GM12874 (cell line): Measurements from ENCODE around the gene PZP.

Experiments
- CTCF ChIP-seq: IDR thresholded peaks from 2 replicates; pipeline ENCODE4 v1.5.1; 2011; ENCODE audit warnings: low read depth, mild to moderate bottlenecking, control low read depth, low read length, moderate library complexity; ENCODE audit not compliant: insufficient read depth

PZP gene

GRCh38 chr12:9244894-9245293, 36.7 kb upstream of the PZP start:
- TF ChIP-seq CTCF = no peak

GRCh38 chr12:9243999-9244649, 35.9 kb upstream of the PZP start:
- TF ChIP-seq CTCF = no peak

GRCh38 chr12:9241301-9241700, 33.1 kb upstream of the PZP start:
- no peak for TF ChIP-seq CTCF

GRCh38 chr12:9240776-9241175, 32.6 kb upstream of the PZP start:
- TF ChIP-seq CTCF = no peak

- no peak for TF ChIP-seq CTCF
Measured at GRCh38 chr12:9237286-9237685, 29.1 kb upstream of the PZP start.

GRCh38 chr12:9235519-9235918, 27.3 kb upstream of the PZP start:
- no peak for TF ChIP-seq CTCF

GRCh38 chr12:9227950-9228349, 19.8 kb upstream of the PZP start:
- no peak for TF ChIP-seq CTCF

GRCh38 chr12:9223830-9224229, 15.6 kb upstream of the PZP start:
- no peak for TF ChIP-seq CTCF
